ENCODE data around the gene SPAG16. TPM values are rescaled to one million over a fixed set of nuclear protein-coding genes. Genes with fewer than 3 reads are reported as not detected.
"Not testable (repeated sequence)": the region's sequence is repeated elsewhere in the genome, so short reads cannot be mapped to it uniquely, and the experiment has no call there.

The SPAG16 gene
- total RNA-seq, 1 donor from 2014 or later: 14.4 TPM

GRCh38 chr2:213710164-213710563 is 425.9 kb downstream of the SPAG16 start:
- no peak for DNase-seq (ENCODE audit: low spot score)
- Mint-ChIP-seq H3K36me3 (ENCODE audit: low read depth, unreplicated experiment) (no peaks in the 10 kb centered on the region), H3K4me1 (ENCODE audit: unreplicated experiment) (peaks cover 14% of the 10 kb centered on the region), H3K27me3 (ENCODE audit: unreplicated experiment) (no peaks in the 10 kb centered on the region), H3K9me3 (ENCODE audit: unreplicated experiment) (no peaks in the 10 kb centered on the region), H3K4me3 (ENCODE audit: unreplicated experiment) (no peak overlapping the region), H3K27ac (ENCODE audit: unreplicated experiment) (no peak overlapping the region)
- no peak for TF ChIP-seq CTCF (IDR thresholded peaks at IDR 0.05; ENCODE audit: unreplicated experiment)

- not testable (repeated sequence) for H3K4me3 Mint-ChIP-seq (ENCODE audit: unreplicated experiment); DNase-seq (ENCODE audit: low spot score); H3K36me3 Mint-ChIP-seq (ENCODE audit: low read depth, unreplicated experiment); H3K27ac Mint-ChIP-seq (ENCODE audit: unreplicated experiment); H3K27me3 Mint-ChIP-seq (ENCODE audit: unreplicated experiment); H3K9me3 Mint-ChIP-seq (ENCODE audit: unreplicated experiment)
- H3K4me1 Mint-ChIP-seq (ENCODE audit: unreplicated experiment): peaks cover 31% of the 10 kb centered on the region
Observed at GRCh38 chr2:213718411-213718810, 434.1 kb downstream of the SPAG16 start.

- H3K27ac Mint-ChIP-seq (ENCODE audit: unreplicated experiment): peak overlapping the region; percentile 65
- no peak for TF ChIP-seq CTCF (IDR thresholded peaks at IDR 0.05; ENCODE audit: unreplicated experiment)
- no peak overlapping the region for H3K4me3 Mint-ChIP-seq (ENCODE audit: unreplicated experiment)
- no peaks in the 10 kb centered on the region for H3K9me3 Mint-ChIP-seq (ENCODE audit: unreplicated experiment)
- peaks cover 5% of the 10 kb centered on the region for H3K27me3 Mint-ChIP-seq (ENCODE audit: unreplicated experiment)
- DNase-seq (ENCODE audit: low spot score): no peak
- no peaks in the 10 kb centered on the region for H3K36me3 Mint-ChIP-seq (ENCODE audit: low read depth, unreplicated experiment)
- peaks cover 18% of the 10 kb centered on the region for H3K4me1 Mint-ChIP-seq (ENCODE audit: unreplicated experiment)
Observed at GRCh38 chr2:213722565-213722964, 438.3 kb downstream of the SPAG16 start.

GRCh38 chr2:213723041-213723560 is 438.8 kb downstream of the SPAG16 start:
- Mint-ChIP-seq H3K4me3 (ENCODE audit: unreplicated experiment) (no peak overlapping the region), H3K4me1 (ENCODE audit: unreplicated experiment) (peaks cover 20% of the 10 kb centered on the region), H3K27ac (ENCODE audit: unreplicated experiment) (peak overlapping the region; percentile 88), H3K36me3 (ENCODE audit: low read depth, unreplicated experiment) (no peaks in the 10 kb centered on the region), H3K27me3 (ENCODE audit: unreplicated experiment) (peaks cover 5% of the 10 kb centered on the region), H3K9me3 (ENCODE audit: unreplicated experiment) (no peaks in the 10 kb centered on the region)
- no peak for TF ChIP-seq CTCF (IDR thresholded peaks at IDR 0.05; ENCODE audit: unreplicated experiment)
- DNase-seq (ENCODE audit: low spot score): no peak

GRCh38 chr2:213723707-213724106 is 439.4 kb downstream of the SPAG16 start:
- no peaks in the 10 kb centered on the region for H3K9me3 Mint-ChIP-seq (ENCODE audit: unreplicated experiment)
- H3K36me3 Mint-ChIP-seq (ENCODE audit: low read depth, unreplicated experiment): no peaks in the 10 kb centered on the region
- H3K27me3 Mint-ChIP-seq (ENCODE audit: unreplicated experiment): peaks cover 5% of the 10 kb centered on the region
- peaks cover 23% of the 10 kb centered on the region for H3K4me1 Mint-ChIP-seq (ENCODE audit: unreplicated experiment)
- H3K4me3 Mint-ChIP-seq (ENCODE audit: unreplicated experiment): no peak overlapping the region
- TF ChIP-seq CTCF (IDR thresholded peaks at IDR 0.05; ENCODE audit: unreplicated experiment): no peak
- DNase-seq (ENCODE audit: low spot score): no peak
- H3K27ac Mint-ChIP-seq (ENCODE audit: unreplicated experiment): peak overlapping the region; percentile 97

Data from endothelial cell (in vitro differentiated cells).